GM12878 (cell line): Measurements from ENCODE around the gene MRPL1. TPM values are rescaled to one million over a fixed set of nuclear protein-coding genes. Genes with fewer than 3 reads are reported as not detected.

Experiments used
- ATAC-seq: fragments of 200-7000 bp; cut with Tn5 transposase; 3 replicates; pipeline ENCODE4 v1.9.1; 2020; ENCODE audit warnings: mild to moderate bottlenecking, moderate library complexity
- BruUV-seq: library from RNA; stranded (reverse); fragments of 400-500 nt; replicated peaks from 2 replicates; lab custom pipeline; 2021; lab: Mats Ljungman, UMichigan
- CTCF ChIA-PET: fragments of 300-600 bp; sonication (Branson Sonifier 250); formaldehyde crosslinking; extraction: SDS; loops from one replicate; lab custom pipeline; 2021; ENCODE audit warnings: inconsistent platforms; lab: Yijun Ruan, JAX
- POLR2A ChIA-PET: fragments of 350-600 bp; formaldehyde crosslinking; extraction: SDS; loops from one replicate; lab custom pipeline; 2021; ENCODE audit warnings: inconsistent platforms; lab: Charles Lee
- RAD21 ChIA-PET: fragments of 300-600 bp; sonication (Branson Sonifier 250); formaldehyde crosslinking; loops from one replicate; lab custom pipeline; 2023; ENCODE audit warnings: antibody characterized with exemption; ENCODE audit not compliant: unreplicated experiment; lab: Charles Lee
- SMC1A ChIA-PET: fragments of 300-600 bp; sonication (Branson Sonifier 250); formaldehyde crosslinking; loops from one replicate; lab custom pipeline; 2023; ENCODE audit not compliant: unreplicated experiment, uncharacterized antibody; lab: Charles Lee
- DNase-seq: peaks from one replicate; pipeline ENCODE4 v3.0.0-alpha.2; 2011; ENCODE audit warnings: low read depth, low spot score
- FAIRE-seq: peaks from 3 replicates; lab custom pipeline; 2011; peaks lifted over from hg19 to GRCh38; lab: Jason Lieb, UNC
- H2AFZ ChIP-seq: 2 replicates; pipeline ENCODE4 v1.6.0; 2011; ENCODE audit warnings: low read depth, low read length, control low read depth; ENCODE audit not compliant: control insufficient read depth
- H3K27ac ChIP-seq: 2 replicates; pipeline ENCODE4 v1.5.1; 2011; ENCODE audit warnings: control low read depth; ENCODE audit not compliant: control insufficient read depth, insufficient read depth
- H3K27me3 ChIP-seq, 2 experiments: replicated peaks in 1 of 2; 2 replicates each; pipeline versions ENCODE4 v1.6.0 to v1.6.1; 2011; ENCODE audit warnings: low read length in 1 of 2; ENCODE audit not compliant: control insufficient read depth in 2 of 2, insufficient read depth in 2 of 2
- H3K36me3 ChIP-seq, 2 experiments: 2 replicates each; pipeline ENCODE4 v1.5.1; 2011; ENCODE audit warnings: low read length in 1 of 2; ENCODE audit not compliant: control insufficient read depth in 2 of 2, insufficient read depth in 2 of 2
- H3K4me1 ChIP-seq: 2 replicates; pipeline ENCODE4 v1.6.1; 2011; ENCODE audit warnings: mild to moderate bottlenecking, low read length, moderate library complexity, mixed read lengths; ENCODE audit not compliant: control insufficient read depth, insufficient read depth
- H3K4me2 ChIP-seq: 2 replicates; pipeline ENCODE4 v1.6.0; 2011; ENCODE audit warnings: control low read depth; ENCODE audit not compliant: control insufficient read depth, insufficient read depth
- H3K4me3 ChIP-seq: fragments of 200-600 bp; sonication (generic); 2 replicates; pipeline ENCODE4 v1.5.1; 2016
- H3K79me2 ChIP-seq: 2 replicates; pipeline ENCODE4 v1.6.0; 2011; ENCODE audit warnings: low read length; ENCODE audit not compliant: control insufficient read depth, insufficient read depth
- H3K9ac ChIP-seq: 2 replicates; pipeline ENCODE4 v1.8.0; 2011; ENCODE audit warnings: low read length, control low read depth, mixed read lengths; ENCODE audit not compliant: control insufficient read depth, insufficient read depth
- H3K9me3 ChIP-seq: replicated peaks from 3 replicates; pipeline ENCODE4 v1.5.1; 2011; ENCODE audit warnings: mild to moderate bottlenecking, low read length; ENCODE audit not compliant: control insufficient read depth, insufficient read depth
- H4K20me1 ChIP-seq: 2 replicates; pipeline ENCODE4 v1.6.0; 2011; ENCODE audit not compliant: control insufficient read depth, insufficient read depth
- CBX5 ChIP-seq: sonication (generic); IDR thresholded peaks from 2 replicates; pipeline ENCODE4 v1.6.1; 2016; ENCODE audit warnings: low read depth, moderate library complexity, mild to moderate bottlenecking, inconsistent platforms
- CEBPB ChIP-seq, 2 experiments: fragments of 150-350 bp in 1 of 2; IDR thresholded peaks; 2 replicates each; pipeline ENCODE4 v1.6.1; 2012 to 2014; ENCODE audit warnings: low read depth in 2 of 2, low read length in 2 of 2, borderline replicate concordance in 1 of 2, inconsistent platforms in 1 of 2
- CHD1 ChIP-seq: IDR thresholded peaks from 2 replicates; pipeline ENCODE4 v1.6.1; 2012; ENCODE audit warnings: low read depth, low read length, improper control_type of control experiment
- CREB1 ChIP-seq: IDR thresholded peaks from 2 replicates; pipeline ENCODE4 v1.6.1; 2012; ENCODE audit warnings: low read depth, mild to moderate bottlenecking, inconsistent platforms
- EP300 ChIP-seq, 2 experiments: fragments of 150-350 bp in 1 of 2; IDR thresholded peaks; 2 replicates each; pipeline ENCODE4 v1.6.1; 2011 to 2012; ENCODE audit warnings: low read depth in 2 of 2, low read length in 2 of 2, borderline replicate concordance in 1 of 2, improper control_type of control experiment in 1 of 2, inconsistent platforms in 1 of 2; ENCODE audit not compliant: control insufficient read depth in 1 of 2
- HCFC1 ChIP-seq: fragments of 150-350 bp; IDR thresholded peaks from 2 replicates; pipeline ENCODE4 v1.6.1; 2014; ENCODE audit warnings: low read length
- HDGF ChIP-seq: fragments of 450-650 bp; IDR thresholded peaks from 2 replicates; pipeline ENCODE4 v1.6.1; 2016; ENCODE audit warnings: antibody characterized with exemption
- HSF1 ChIP-seq: fragments of 150-350 bp; IDR thresholded peaks from 2 replicates; pipeline ENCODE4 v1.6.1; 2014; ENCODE audit warnings: mild to moderate bottlenecking, low read depth, low read length
- MTA2 ChIP-seq: fragments of 450-650 bp; IDR thresholded peaks from 2 replicates; pipeline ENCODE4 v1.6.1; 2016; ENCODE audit warnings: low read depth, mild to moderate bottlenecking, moderate library complexity
- POLR2AphosphoS2 ChIP-seq: IDR thresholded peaks from 2 replicates; pipeline ENCODE4 v1.6.1; 2011; ENCODE audit warnings: low read depth, mild to moderate bottlenecking, low read length, improper control_type of control experiment, moderate library complexity
- RB1 ChIP-seq: fragments of 450-650 bp; formaldehyde crosslinking; IDR thresholded peaks from 2 replicates; pipeline ENCODE4 v1.6.1; 2017; ENCODE audit warnings: mild to moderate bottlenecking, borderline replicate concordance
- SMAD1 ChIP-seq: fragments of 450-650 bp; IDR thresholded peaks from 2 replicates; pipeline ENCODE4 v1.6.1; 2018; ENCODE audit warnings: mild to moderate bottlenecking, low read depth; ENCODE audit not compliant: partially characterized antibody
- SP1 ChIP-seq: IDR thresholded peaks from one replicate; pipeline ENCODE4 v1.6.1; 2011; ENCODE audit warnings: low read depth, low read length
- SPI1 ChIP-seq: IDR thresholded peaks from 2 replicates; pipeline ENCODE4 v1.6.1; 2011; ENCODE audit warnings: low read depth, mild to moderate bottlenecking, low read length, moderate library complexity, borderline replicate concordance; ENCODE audit not compliant: insufficient read depth
- TCF7 ChIP-seq: IDR thresholded peaks from 2 replicates; pipeline ENCODE4 v1.6.1; 2014; ENCODE audit warnings: antibody characterized with exemption, borderline replicate concordance
- WRNIP1 ChIP-seq: IDR thresholded peaks from 2 replicates; pipeline ENCODE4 v1.6.1; 2011; ENCODE audit warnings: low read depth, low read length, improper control_type of control experiment, borderline replicate concordance
- ZNF24 ChIP-seq: fragments of 450-650 bp; IDR thresholded peaks from 2 replicates; pipeline ENCODE4 v1.6.1; 2017; ENCODE audit warnings: antibody characterized with exemption, mild to moderate bottlenecking
- WGBS: methylation state at CpG from one replicate; pipeline ENCODE4 v1.1.6; 2016; ENCODE audit warnings: low lambda C conversion rate; ENCODE audit not compliant: insufficient replicate concordance, insufficient coverage; ENCODE audit errors: missing lambda C conversion rate; 5-methylcytosine and 5-hydroxymethylcytosine counted together
- in situ Hi-C: fragments of 300-500 bp; cut with MboI; formaldehyde crosslinking; loops from 9 replicates; pipeline ENCODE4 v1.14.3; 2018; ENCODE audit warnings: mixed read lengths
- intact Hi-C: fragments of 100-400 bp; cut with micrococcal nuclease; formaldehyde crosslinking; loops from one replicate; pipeline ENCODE4 v1.14.2; 2022; ENCODE audit not compliant: unreplicated experiment
- polyA plus RNA-seq, 11 experiments: library from polyadenylated mRNA; depleted of rRNA in 4 of 11; unstranded in 6 of 11; stranded (reverse) in 5 of 11; fragments of >200 nt; fragmentation: Nextera tagmentation in 4 of 11; fragmentation: Illumina TruSeq in 1 of 11; extraction: Ambion mirVana in 4 of 11; extraction: Trizol in 1 of 11; gene quantifications; 1 replicate in 1 of 11; 2 replicates in 10 of 11; pipeline versions ENCODE4 v1.2.1 to v1.2.3, GENCODE V29; 2011 to 2016; ENCODE audit warnings: inconsistent platforms in 2 of 11, missing spikeins in 2 of 11, low read depth in 1 of 11
- total RNA-seq, 4 experiments: library from RNA; depleted of rRNA in 3 of 4; stranded (reverse); fragments of >200 nt in 3 of 4; fragmentation: Illumina TruSeq in 1 of 4; extraction: Trizol in 1 of 4; gene quantifications; 2 replicates each; pipeline versions ENCODE4 v1.2.1 to v1.2.3, GENCODE V29; 2013 to 2021
- TF ChIP-seq, protein P1 (sequence below): IDR thresholded peaks from 2 replicates; pipeline ENCODE4 v1.6.1; 2012; ENCODE audit warnings: low read depth, low read length, improper control_type of control experiment

MRPL1 gene
- total and polyA plus RNA-seq, 10 of the 15 experiments (the other 5 are each of a cell fraction or from before 2014, with no cell fraction given) = 20.2 to 35.7 (median 28.2) TPM

- ATAC-seq = no peak
- Histone ChIP-seq H2AFZ (no peak overlapping the region), H3K4me1 (no peaks in the 10 kb centered on the region), H3K79me2 (no peaks in the 10 kb centered on the region), H3K9me3 (no peaks in the 10 kb centered on the region), H3K27me3 (no peaks in the 10 kb centered on the region), H3K4me2 (no peak overlapping the region), H3K27ac (no peak overlapping the region), H3K4me3 (no peak overlapping the region), H4K20me1 (no peaks in the 10 kb centered on the region), H3K9ac (no peak overlapping the region), H3K36me3 (no peaks in the 10 kb centered on the region)
- ChIA-PET CTCF (no interaction called here), RAD21 (no interaction called here), SMC1A (no interaction called here), POLR2A (no interaction called here)
- no peak for FAIRE-seq
- DNase-seq = no peak
- BruUV-seq = no TSS peak
- WGBS = 96% methylated on average over 3 of the region's 3 CpGs
- intact Hi-C loops (no loop called here), in situ Hi-C loops (no loop called here)
- TF ChIP-seq EP300 (IDR thresholded peaks at IDR 0.05; ENCODE audit: borderline replicate concordance in 1 of 2, control insufficient read depth in 1 of 2, low read depth in 2 of 2, low read length in 2 of 2) = no peak
Measured at GRCh38 chr4:77920371-77920770, 57.7 kb downstream of the MRPL1 start.

- Histone ChIP-seq H4K20me1 (no peaks in the 10 kb centered on the region), H3K27me3 (no peaks in the 10 kb centered on the region), H3K4me1 (no peaks in the 10 kb centered on the region), H3K9ac (no peak overlapping the region), H3K4me2 (no peak overlapping the region), H3K9me3 (no peaks in the 10 kb centered on the region), H3K4me3 (no peak overlapping the region), H3K79me2 (no peaks in the 10 kb centered on the region), H3K27ac (no peak overlapping the region), H3K36me3 (no peaks in the 10 kb centered on the region), H2AFZ (no peak overlapping the region)
- no TSS peak for BruUV-seq
- no peak for FAIRE-seq
- CTCF ChIA-PET = no interaction called here
- POLR2A ChIA-PET = no interaction called here
- in situ Hi-C loops (no loop called here), intact Hi-C loops (no loop called here)
- no peak for ATAC-seq
- no peak for DNase-seq
- SMC1A ChIA-PET = no interaction called here
- RAD21 ChIA-PET = no interaction called here
- TF ChIP-seq RB1 = no peak
- TF ChIP-seq SPI1 = no peak
- TF ChIP-seq CREB1 = no peak
- no peak for TF ChIP-seq TCF7
- TF ChIP-seq HDGF = no peak
- TF ChIP-seq, protein P1, sequence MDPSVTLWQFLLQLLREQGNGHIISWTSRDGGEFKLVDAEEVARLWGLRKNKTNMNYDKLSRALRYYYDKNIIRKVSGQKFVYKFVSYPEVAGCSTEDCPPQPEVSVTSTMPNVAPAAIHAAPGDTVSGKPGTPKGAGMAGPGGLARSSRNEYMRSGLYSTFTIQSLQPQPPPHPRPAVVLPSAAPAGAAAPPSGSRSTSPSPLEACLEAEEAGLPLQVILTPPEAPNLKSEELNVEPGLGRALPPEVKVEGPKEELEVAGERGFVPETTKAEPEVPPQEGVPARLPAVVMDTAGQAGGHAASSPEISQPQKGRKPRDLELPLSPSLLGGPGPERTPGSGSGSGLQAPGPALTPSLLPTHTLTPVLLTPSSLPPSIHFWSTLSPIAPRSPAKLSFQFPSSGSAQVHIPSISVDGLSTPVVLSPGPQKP = no peak
- TF ChIP-seq CEBPB (IDR thresholded peaks at IDR 0.05; ENCODE audit: borderline replicate concordance in 1 of 2, low read depth in 2 of 2, low read length in 2 of 2) = no peak
- no peak for TF ChIP-seq HSF1
- TF ChIP-seq ZNF24 = no peak
- TF ChIP-seq CBX5 = no peak
- no peak for TF ChIP-seq POLR2AphosphoS2
- TF ChIP-seq SP1 = no peak
- no peak for TF ChIP-seq HCFC1
- no peak for TF ChIP-seq WRNIP1
- no peak for TF ChIP-seq CHD1
- no peak for TF ChIP-seq MTA2
- TF ChIP-seq SMAD1 = no peak
- WGBS = 44% methylated on average over 5 of the region's 5 CpGs
Measured at GRCh38 chr4:77921701-77922100, 59.1 kb downstream of the MRPL1 start.
